HG02759 (cell line): ENCODE measurements around the gene ZNF230.

Experiments used
- ATAC-seq: cut with Tn5 transposase; IDR thresholded peaks from one replicate; pipeline ENCODE4 v1.9.1; 2021; ENCODE audit warnings: mild to moderate bottlenecking, moderate library complexity; ENCODE audit not compliant: unreplicated experiment

The ZNF230 gene

GRCh38 chr19:44002566-44003460, at the start of gene ZNF230:
Gene ZNF230 (plus strand): TSS chr19:44002957. CDS start chr19:44007079, 4,122 bp downstream.
- ATAC-seq: peak; percentile 95

GRCh38 chr19:43956827-43957226, 45.9 kb upstream of the ZNF230 start:
- ATAC-seq: no peak

- ATAC-seq: no peak
These were observed 44.9 kb upstream of the ZNF230 start for GRCh38 chr19:43957891-43958290.

- no peak for ATAC-seq
These were observed 42.3 kb upstream of the ZNF230 start for GRCh38 chr19:43960411-43960810.

- ATAC-seq: no peak
These were observed 36.6 kb upstream of the ZNF230 start for GRCh38 chr19:43966079-43966694.

- no peak for ATAC-seq
These were observed 26.0 kb upstream of the ZNF230 start for GRCh38 chr19:43976732-43977131.

GRCh38 chr19:43983544-43983911, 19.2 kb upstream of the ZNF230 start:
- ATAC-seq: peak; percentile 20

GRCh38 chr19:43983912-43984686, 18.7 kb upstream of the ZNF230 start, which contains the start of gene ZNF155:
Gene ZNF155 (plus strand): TSS chr19:43984188. CDS start chr19:43988544, 4,356 bp downstream.
- ATAC-seq: peak; percentile 89

- peak; percentile 9 for ATAC-seq
These were observed 18.1 kb upstream of the ZNF230 start for GRCh38 chr19:43984687-43985000.

GRCh38 chr19:43997631-43998290, 5.0 kb upstream of the ZNF230 start:
- no peak for ATAC-seq

- ATAC-seq: no peak
These were observed 568 bp upstream of the ZNF230 start for GRCh38 chr19:44002212-44002565.

- ATAC-seq: peak; percentile 29
These were observed 778 bp downstream of the ZNF230 start for GRCh38 chr19:44003461-44004009.

GRCh38 chr19:44005973-44006372, 3.2 kb downstream of the ZNF230 start:
- no peak for ATAC-seq

GRCh38 chr19:44007473-44007872, 4.7 kb downstream of the ZNF230 start:
- ATAC-seq: no peak

- no peak for ATAC-seq
These were observed 7.7 kb downstream of the ZNF230 start for GRCh38 chr19:44010468-44010867.

GRCh38 chr19:44019498-44019897, 16.7 kb downstream of the ZNF230 start:
- no peak for ATAC-seq

GRCh38 chr19:44021221-44021620, 18.5 kb downstream of the ZNF230 start:
- ATAC-seq: no peak

GRCh38 chr19:44024900-44025216, 22.1 kb downstream of the ZNF230 start:
- no peak for ATAC-seq

- peak; percentile 84 for ATAC-seq
These were observed 22.6 kb downstream of the ZNF230 start, which contains the start of gene ZNF222 for GRCh38 chr19:44025217-44025936. Gene ZNF222 (plus strand): TSS chr19:44025379. CDS start chr19:44025437, 58 bp downstream.

- no peak for ATAC-seq
These were observed 23.9 kb downstream of the ZNF230 start for GRCh38 chr19:44026622-44027021.
